Osteocyte (in vitro differentiated cells): ENCODE data around the gene HES2. TPM values are rescaled to one million over a fixed set of nuclear protein-coding genes. Genes with fewer than 3 reads are reported as not detected.

Source experiments
- DNase-seq: peaks from one replicate; pipeline ENCODE4 v3.0.0; 2021; ENCODE audit warnings: mixed read lengths; ENCODE audit not compliant: unreplicated experiment; ENCODE audit errors: extremely low spot score
- H3K27ac Mint-ChIP-seq: one replicate; pipeline ENCODE4 v1.8.0; 2021; ENCODE audit warnings: mild to moderate bottlenecking, mixed read lengths; ENCODE audit not compliant: unreplicated experiment
- H3K27me3 Mint-ChIP-seq: one replicate; pipeline ENCODE4 v1.8.0; 2021; ENCODE audit warnings: mixed read lengths; ENCODE audit not compliant: unreplicated experiment
- H3K36me3 Mint-ChIP-seq: one replicate; pipeline ENCODE4 v1.8.0; 2021; ENCODE audit warnings: mixed read lengths; ENCODE audit not compliant: unreplicated experiment
- H3K4me1 Mint-ChIP-seq: one replicate; pipeline ENCODE4 v1.8.0; 2021; ENCODE audit warnings: mixed read lengths; ENCODE audit not compliant: unreplicated experiment
- H3K4me3 Mint-ChIP-seq: one replicate; pipeline ENCODE4 v1.8.0; 2021; ENCODE audit warnings: mild to moderate bottlenecking, moderate library complexity, mixed read lengths; ENCODE audit not compliant: unreplicated experiment
- H3K9me3 Mint-ChIP-seq: one replicate; pipeline ENCODE4 v1.8.0; 2021; ENCODE audit warnings: mixed read lengths; ENCODE audit not compliant: unreplicated experiment
- total RNA-seq: library from RNA; stranded (reverse); gene quantifications from 2 replicates; pipeline ENCODE4 v1.2.1, GENCODE V29; 2021
- TF ChIP-seq, protein P1 (sequence below): fragments of 200-600 bp; sonication (generic); IDR thresholded peaks from 2 replicates; pipeline ENCODE4 v1.5.0; 2021; ENCODE audit warnings: antibody characterized with exemption, mild to moderate bottlenecking, moderate library complexity

The HES2 gene
- total RNA-seq, 1 donor from 2014 or later = not detected

DNA sequence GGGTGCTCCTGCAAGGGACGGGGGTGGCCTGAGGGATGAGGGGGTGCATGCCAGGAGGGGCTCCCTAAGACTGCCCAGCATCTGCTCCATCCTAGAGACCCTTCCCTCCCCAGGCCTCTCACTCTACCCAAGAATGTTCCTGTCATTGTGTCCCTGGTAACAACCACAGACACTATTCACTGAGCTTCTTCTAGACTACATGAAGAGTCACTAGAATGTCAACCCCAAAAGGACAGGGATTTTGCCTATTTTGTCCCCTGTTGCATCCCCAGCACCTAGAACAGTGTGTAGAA is 43.3 kb upstream of the HES2 start:
- no peak for DNase-seq
- Mint-ChIP-seq H3K27me3 (no peaks in the 10 kb centered on the region), H3K4me3 (no peak overlapping the region), H3K9me3 (no peaks in the 10 kb centered on the region), H3K36me3 (peaks cover 9% of the 10 kb centered on the region), H3K4me1 (no peaks in the 10 kb centered on the region), H3K27ac (no peak overlapping the region)
- TF ChIP-seq, protein P1, sequence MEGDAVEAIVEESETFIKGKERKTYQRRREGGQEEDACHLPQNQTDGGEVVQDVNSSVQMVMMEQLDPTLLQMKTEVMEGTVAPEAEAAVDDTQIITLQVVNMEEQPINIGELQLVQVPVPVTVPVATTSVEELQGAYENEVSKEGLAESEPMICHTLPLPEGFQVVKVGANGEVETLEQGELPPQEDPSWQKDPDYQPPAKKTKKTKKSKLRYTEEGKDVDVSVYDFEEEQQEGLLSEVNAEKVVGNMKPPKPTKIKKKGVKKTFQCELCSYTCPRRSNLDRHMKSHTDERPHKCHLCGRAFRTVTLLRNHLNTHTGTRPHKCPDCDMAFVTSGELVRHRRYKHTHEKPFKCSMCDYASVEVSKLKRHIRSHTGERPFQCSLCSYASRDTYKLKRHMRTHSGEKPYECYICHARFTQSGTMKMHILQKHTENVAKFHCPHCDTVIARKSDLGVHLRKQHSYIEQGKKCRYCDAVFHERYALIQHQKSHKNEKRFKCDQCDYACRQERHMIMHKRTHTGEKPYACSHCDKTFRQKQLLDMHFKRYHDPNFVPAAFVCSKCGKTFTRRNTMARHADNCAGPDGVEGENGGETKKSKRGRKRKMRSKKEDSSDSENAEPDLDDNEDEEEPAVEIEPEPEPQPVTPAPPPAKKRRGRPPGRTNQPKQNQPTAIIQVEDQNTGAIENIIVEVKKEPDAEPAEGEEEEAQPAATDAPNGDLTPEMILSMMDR = no peak

DNA sequence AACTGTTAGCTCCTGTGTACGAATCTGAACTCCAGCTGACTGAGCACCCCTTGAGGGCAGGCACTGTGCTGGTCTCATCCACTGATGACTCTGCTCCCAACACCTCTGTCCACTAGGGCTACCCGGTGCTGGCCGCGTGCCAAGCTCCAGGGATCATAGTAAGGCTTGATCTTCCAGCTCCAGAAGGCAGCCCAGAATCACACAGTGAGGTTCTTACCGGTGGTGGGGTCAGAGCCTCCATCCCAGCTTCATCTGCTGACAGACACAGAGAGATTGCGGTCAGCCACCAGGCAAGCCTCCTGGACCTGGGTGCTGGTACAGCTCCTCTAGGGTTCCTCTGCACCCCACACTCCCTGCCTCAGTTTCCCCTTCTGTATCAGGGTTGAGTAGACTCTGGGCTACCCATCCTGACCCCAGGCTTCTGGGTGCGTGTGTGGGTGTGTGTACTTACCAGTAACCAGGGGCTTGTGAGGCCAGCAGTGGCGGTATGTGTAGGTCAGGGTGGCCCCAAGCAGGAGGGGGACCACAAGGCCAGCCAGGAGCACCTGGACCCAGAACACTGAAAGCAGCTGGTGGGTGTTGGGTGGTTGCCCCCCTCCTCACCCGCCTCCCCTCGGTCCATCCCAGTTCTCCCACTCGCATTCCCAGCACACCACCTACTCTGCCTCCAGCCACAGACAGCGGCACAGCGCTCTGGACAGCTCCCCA is 42.8 kb upstream of the HES2 start:
- TF ChIP-seq, protein P1 = no peak
- Mint-ChIP-seq H3K4me1 (no peaks in the 10 kb centered on the region), H3K27ac (no peak overlapping the region), H3K27me3 (no peaks in the 10 kb centered on the region), H3K36me3 (peaks cover 9% of the 10 kb centered on the region), H3K9me3 (no peaks in the 10 kb centered on the region), H3K4me3 (no peak overlapping the region)
- DNase-seq = no peak

- TF ChIP-seq, protein P1 = no peak
- Mint-ChIP-seq H3K9me3 (no peaks in the 10 kb centered on the region), H3K4me3 (no peak overlapping the region), H3K27ac (no peak overlapping the region), H3K4me1 (no peaks in the 10 kb centered on the region), H3K36me3 (peaks cover 9% of the 10 kb centered on the region), H3K27me3 (no peaks in the 10 kb centered on the region)
- DNase-seq = no peak
Measured at GRCh38 chr1:6461538-6462411, 42.1 kb upstream of the HES2 start.

DNA sequence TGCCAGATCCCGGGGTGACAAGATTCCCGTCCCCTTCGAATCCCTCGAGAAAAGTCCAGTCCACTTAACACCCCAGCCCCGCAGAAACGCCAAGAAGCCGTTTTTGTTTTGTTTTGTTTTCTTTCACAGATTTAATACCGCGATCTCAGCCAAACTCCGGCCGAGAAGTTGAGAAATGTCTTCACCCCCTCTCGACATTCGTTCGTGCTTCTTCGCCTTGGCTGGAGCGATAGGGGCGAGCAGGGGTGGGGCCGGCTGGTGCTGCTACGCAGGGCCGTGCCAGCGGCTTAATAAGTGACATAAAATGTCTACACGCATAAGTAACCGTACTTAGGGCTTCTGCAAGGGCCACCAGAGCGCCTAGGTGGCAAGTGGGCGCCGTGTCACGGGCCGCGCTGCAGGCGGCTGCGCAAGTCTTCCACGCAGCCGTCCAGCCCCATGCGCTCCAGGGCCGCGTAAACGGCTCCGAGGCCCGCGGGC is 41.4 kb upstream of the HES2 start:
- no peaks in the 10 kb centered on the region for H3K9me3 Mint-ChIP-seq
- no peak for DNase-seq
- H3K4me3 Mint-ChIP-seq = no peak overlapping the region
- no peak overlapping the region for H3K27ac Mint-ChIP-seq
- no peaks in the 10 kb centered on the region for H3K27me3 Mint-ChIP-seq
- H3K4me1 Mint-ChIP-seq = no peaks in the 10 kb centered on the region
- peaks cover 9% of the 10 kb centered on the region for H3K36me3 Mint-ChIP-seq
- TF ChIP-seq, protein P1 = no peak
